Caco-2 (cell line): ENCODE data around the gene MET. TPM values are rescaled to one million over a fixed set of nuclear protein-coding genes. Genes with fewer than 3 reads are reported as not detected.

Experiments
- BruUV-seq: library from RNA; stranded (reverse); fragments of 400-500 nt; replicated peaks from 2 replicates; lab custom pipeline; 2021; lab: Mats Ljungman, UMichigan
- CTCF ChIA-PET: fragments of 300-600 bp; sonication (Branson Sonifier 250); formaldehyde crosslinking; loops from one replicate; lab custom pipeline; 2022; ENCODE audit warnings: antibody characterized with exemption; lab: Charles Lee
- POLR2A ChIA-PET: fragments of 300-600 bp; sonication (Branson Sonifier 250); formaldehyde crosslinking; loops from one replicate; lab custom pipeline; 2022; ENCODE audit warnings: antibody characterized with exemption; lab: Charles Lee
- DNase-seq, 2 experiments: peaks; one replicate each; pipeline versions ENCODE4 v3.0.0 to v3.0.0-alpha.2; 2020 to 2022
- H3K27me3 ChIP-seq: replicated peaks from 2 replicates; pipeline ENCODE4 v1.6.0; 2011; ENCODE audit warnings: low read length; ENCODE audit not compliant: control insufficient read depth, insufficient read depth
- H3K36me3 ChIP-seq: 2 replicates; pipeline ENCODE4 v1.5.1; 2011; ENCODE audit warnings: low read length; ENCODE audit not compliant: control insufficient read depth, insufficient read depth
- H3K4me1 ChIP-seq: fragments of 250-450 bp; sonication (Bioruptor Pico); 2 replicates; pipeline ENCODE4 v1.5.1; 2020; ENCODE audit warnings: mild to moderate bottlenecking
- H3K4me3 ChIP-seq: 2 replicates; pipeline ENCODE4 v1.5.1; 2011; ENCODE audit warnings: low read depth, mild to moderate bottlenecking, control low read depth, low read length
- H3K9me3 ChIP-seq: fragments of 250-450 bp; sonication (Bioruptor Pico); 2 replicates; pipeline ENCODE4 v1.5.1; 2020; ENCODE audit warnings: mild to moderate bottlenecking, moderate library complexity
- H3K27ac Mint-ChIP-seq: one replicate; pipeline ENCODE4 v1.8.0; 2022; ENCODE audit warnings: mixed read lengths; ENCODE audit not compliant: unreplicated experiment
- H3K27me3 Mint-ChIP-seq: one replicate; pipeline ENCODE4 v1.8.0; 2022; ENCODE audit warnings: mixed read lengths; ENCODE audit not compliant: insufficient read depth, unreplicated experiment
- H3K36me3 Mint-ChIP-seq: one replicate; pipeline ENCODE4 v1.8.0; 2022; ENCODE audit warnings: mild to moderate bottlenecking, mixed read lengths; ENCODE audit not compliant: insufficient read depth, unreplicated experiment
- H3K4me1 Mint-ChIP-seq: one replicate; pipeline ENCODE4 v1.8.0; 2022; ENCODE audit warnings: low read depth, mixed read lengths; ENCODE audit not compliant: unreplicated experiment
- H3K4me3 Mint-ChIP-seq: one replicate; pipeline ENCODE4 v1.8.0; 2022; ENCODE audit warnings: mild to moderate bottlenecking, moderate library complexity, mixed read lengths; ENCODE audit not compliant: unreplicated experiment
- H3K9me3 Mint-ChIP-seq: one replicate; pipeline ENCODE4 v1.8.0; 2022; ENCODE audit warnings: mixed read lengths; ENCODE audit not compliant: unreplicated experiment
- CTCF ChIP-seq, 2 experiments: fragments of 200-600 bp in 1 of 2; IDR thresholded peaks; 1 replicate in 1 of 2; 2 replicates in 1 of 2; pipeline versions ENCODE4 v1.5.1 to v1.8.0; 2011 to 2022; ENCODE audit warnings: antibody characterized with exemption in 1 of 2, control low read depth in 1 of 2, inconsistent platforms in 1 of 2, low read depth in 1 of 2, low read length in 1 of 2, mild to moderate bottlenecking in 1 of 2, moderate library complexity in 1 of 2; ENCODE audit not compliant: insufficient read depth in 1 of 2, severe bottlenecking in 1 of 2, unreplicated experiment in 1 of 2
- intact Hi-C: fragments of 100-400 bp; cut with micrococcal nuclease; formaldehyde crosslinking; loops from one replicate; pipeline ENCODE4 v1.10.0; 2022; ENCODE audit not compliant: unreplicated experiment
- total RNA-seq: library from RNA; stranded (reverse); gene quantifications from 2 replicates; pipeline ENCODE4 v1.2.3, GENCODE V29; 2022

The MET gene
- total RNA-seq, 1 experiment from 2014 or later: 82.9 TPM

- no peak for TF ChIP-seq CTCF (IDR thresholded peaks at IDR 0.05; ENCODE audit: insufficient read depth in 1 of 2, low read depth in 1 of 2, low read length in 1 of 2, severe bottlenecking in 1 of 2, unreplicated experiment in 1 of 2)
- Mint-ChIP-seq H3K4me1 (peaks cover 36% of the 10 kb centered on the region), H3K27me3 (no peaks in the 10 kb centered on the region), H3K27ac (no peak overlapping the region), H3K9me3 (no peaks in the 10 kb centered on the region), H3K4me3 (peak overlapping the region; percentile 35), H3K36me3 (peaks cover 27% of the 10 kb centered on the region)
- Histone ChIP-seq H3K27me3 (no peaks in the 10 kb centered on the region), H3K4me3 (no peak overlapping the region), H3K9me3 (no peaks in the 10 kb centered on the region), H3K36me3 (no peaks in the 10 kb centered on the region), H3K4me1 (peaks cover 19% of the 10 kb centered on the region)
- CTCF ChIA-PET: no interaction called here
- BruUV-seq: no TSS peak
- no peak for DNase-seq
- POLR2A ChIA-PET: no interaction called here
- intact Hi-C loops: loop anchor here (2.0 to 5.0 kb wide), 2 partner anchors 14 to 96 kb away; no protein-coding TSS in a partner anchor
Observed at GRCh38 chr7:116710764-116711452, 38.9 kb downstream of the MET start.

DNA sequence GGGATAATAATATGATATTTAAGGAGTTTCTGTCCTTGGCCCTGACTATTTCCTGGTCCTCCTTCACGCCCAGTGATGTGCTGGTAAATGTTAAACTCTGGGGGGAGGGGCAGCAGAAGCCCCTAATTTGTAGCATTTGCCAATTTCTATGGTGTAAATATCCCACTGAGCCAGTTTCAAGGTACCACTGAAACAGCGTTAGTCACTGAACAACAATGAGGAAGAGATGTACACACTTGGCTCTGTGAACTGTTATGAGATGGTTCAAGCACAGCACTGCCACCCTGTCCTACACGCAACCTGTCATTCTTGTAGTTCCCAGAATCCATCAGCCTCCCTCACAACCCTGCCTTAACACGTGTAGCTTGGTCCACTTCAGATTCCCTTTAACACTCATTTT, 39.8 kb downstream of the MET start:
- DNase-seq: no peak
- no peak overlapping the region for H3K4me3 Mint-ChIP-seq
- peak overlapping the region; percentile 37 for H3K27ac Mint-ChIP-seq
- intact Hi-C loops: loop anchor here (2.0 to 5.0 kb wide), 2 partner anchors 13 to 96 kb away; no protein-coding TSS in a partner anchor
- no peak for TF ChIP-seq CTCF (IDR thresholded peaks at IDR 0.05; ENCODE audit: insufficient read depth in 1 of 2, low read depth in 1 of 2, low read length in 1 of 2, severe bottlenecking in 1 of 2, unreplicated experiment in 1 of 2)
- peaks cover 18% of the 10 kb centered on the region for H3K36me3 Mint-ChIP-seq
- no peaks in the 10 kb centered on the region for H3K9me3 Mint-ChIP-seq
- ChIA-PET POLR2A (no interaction called here), CTCF (no interaction called here)
- Histone ChIP-seq H3K4me3 (no peak overlapping the region), H3K4me1 (peaks cover 19% of the 10 kb centered on the region), H3K9me3 (no peaks in the 10 kb centered on the region), H3K36me3 (no peaks in the 10 kb centered on the region), H3K27me3 (no peaks in the 10 kb centered on the region)
- H3K27me3 Mint-ChIP-seq: no peaks in the 10 kb centered on the region
- H3K4me1 Mint-ChIP-seq: peaks cover 36% of the 10 kb centered on the region
- BruUV-seq: no TSS peak

GRCh38 chr7:116713500-116713899, 41.5 kb downstream of the MET start:
- no peak for TF ChIP-seq CTCF (IDR thresholded peaks at IDR 0.05; ENCODE audit: insufficient read depth in 1 of 2, low read depth in 1 of 2, low read length in 1 of 2, severe bottlenecking in 1 of 2, unreplicated experiment in 1 of 2)

More at GRCh38 chr7:116713500-116713899, 41.5 kb downstream of the MET start:
- Histone ChIP-seq H3K4me1 (peaks cover 19% of the 10 kb centered on the region), H3K9me3 (peaks cover 8% of the 10 kb centered on the region; the same call in 1 of the 2 replicates), H3K27me3 (no peaks in the 10 kb centered on the region), H3K36me3 (no peaks in the 10 kb centered on the region), H3K4me3 (no peak overlapping the region)
- Mint-ChIP-seq H3K4me1 (peaks cover 29% of the 10 kb centered on the region), H3K27ac (no peak overlapping the region), H3K27me3 (no peaks in the 10 kb centered on the region), H3K9me3 (no peaks in the 10 kb centered on the region), H3K4me3 (no peak overlapping the region), H3K36me3 (peaks cover 14% of the 10 kb centered on the region)
- ChIA-PET CTCF (no interaction called here), POLR2A (no interaction called here)
- intact Hi-C loops: loop anchor here (5.0 kb wide), 1 partner anchor 94 kb away; no protein-coding TSS in a partner anchor
- DNase-seq: no peak
- BruUV-seq: no TSS peak
